ENCODE measurements around the gene DSCAM.

- TF ChIP-seq, protein P1, sequence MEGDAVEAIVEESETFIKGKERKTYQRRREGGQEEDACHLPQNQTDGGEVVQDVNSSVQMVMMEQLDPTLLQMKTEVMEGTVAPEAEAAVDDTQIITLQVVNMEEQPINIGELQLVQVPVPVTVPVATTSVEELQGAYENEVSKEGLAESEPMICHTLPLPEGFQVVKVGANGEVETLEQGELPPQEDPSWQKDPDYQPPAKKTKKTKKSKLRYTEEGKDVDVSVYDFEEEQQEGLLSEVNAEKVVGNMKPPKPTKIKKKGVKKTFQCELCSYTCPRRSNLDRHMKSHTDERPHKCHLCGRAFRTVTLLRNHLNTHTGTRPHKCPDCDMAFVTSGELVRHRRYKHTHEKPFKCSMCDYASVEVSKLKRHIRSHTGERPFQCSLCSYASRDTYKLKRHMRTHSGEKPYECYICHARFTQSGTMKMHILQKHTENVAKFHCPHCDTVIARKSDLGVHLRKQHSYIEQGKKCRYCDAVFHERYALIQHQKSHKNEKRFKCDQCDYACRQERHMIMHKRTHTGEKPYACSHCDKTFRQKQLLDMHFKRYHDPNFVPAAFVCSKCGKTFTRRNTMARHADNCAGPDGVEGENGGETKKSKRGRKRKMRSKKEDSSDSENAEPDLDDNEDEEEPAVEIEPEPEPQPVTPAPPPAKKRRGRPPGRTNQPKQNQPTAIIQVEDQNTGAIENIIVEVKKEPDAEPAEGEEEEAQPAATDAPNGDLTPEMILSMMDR (IDR thresholded peaks at IDR 0.05 in 2 of 3, conservative IDR thresholded peaks at IDR 0.05 in 1 of 3; ENCODE audit: borderline replicate concordance in 1 of 3, insufficient read depth in 1 of 3, low read depth in 2 of 3, low read length in 2 of 3) = no peak
- TF ChIP-seq SP1 (IDR thresholded peaks at IDR 0.05; ENCODE audit: low read depth) (no peak), POLR2AphosphoS5 (IDR thresholded peaks at IDR 0.05; ENCODE audit: low read depth, low read length) (no peak), POLR2A (IDR thresholded peaks at IDR 0.05; ENCODE audit: borderline replicate concordance, extremely low read depth, insufficient read depth, insufficient read length) (no peak)
Observed at GRCh38 chr21:40351006-40351405, 496.0 kb downstream of the DSCAM start.

Measured in HCT116 (cell line).